Medulla oblongata (tissue), 1 donor: ENCODE data around the gene BCO1.

Experiments used
- DNase-seq: peaks from one replicate; pipeline ENCODE4 v3.0.0-alpha.2; 2015; ENCODE audit errors: extremely low spot score

Gene BCO1

DNA sequence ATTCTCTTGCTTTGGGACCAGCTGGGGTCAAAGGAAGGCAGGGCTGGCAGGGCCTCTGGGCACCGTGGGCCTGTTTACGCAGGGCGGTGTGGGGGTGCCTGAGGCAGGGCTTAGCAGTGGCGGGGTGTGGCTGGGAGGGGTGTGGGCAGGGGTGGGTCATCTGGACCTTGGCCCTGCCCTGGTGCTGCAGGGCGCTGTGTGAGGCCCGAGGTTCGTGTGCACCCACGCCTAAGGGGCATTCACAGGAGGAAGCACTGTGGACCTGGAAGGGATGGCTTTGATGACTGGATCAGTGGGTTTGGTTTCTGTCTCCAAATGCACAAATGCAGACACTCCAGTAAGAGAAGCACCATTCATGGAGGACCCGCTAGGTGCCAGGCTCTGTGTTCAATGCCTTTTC lies 37.3 kb downstream of the BCO1 start:
- DNase-seq, result no peak

DNA sequence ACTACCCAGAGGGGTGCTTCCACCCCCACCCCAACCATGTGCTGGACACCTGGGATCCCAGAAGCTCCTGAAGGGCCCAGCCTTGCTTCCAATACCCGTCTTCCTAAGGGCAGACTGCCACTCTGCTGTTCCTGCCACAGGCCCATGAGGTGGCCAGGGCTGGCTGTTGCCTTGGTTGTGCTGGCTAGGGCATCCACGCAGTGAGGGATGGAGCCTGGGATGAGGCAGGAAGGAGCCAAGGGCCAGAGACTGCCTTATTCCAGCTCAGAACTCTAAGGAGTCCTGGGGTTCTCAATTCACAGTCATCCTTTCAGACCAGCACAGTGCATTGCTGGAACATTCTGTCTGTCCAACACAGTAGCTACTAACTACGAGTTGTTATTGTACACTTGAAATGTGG lies 37.8 kb downstream of the BCO1 start:
- peak; percentile 84 for DNase-seq

DNA sequence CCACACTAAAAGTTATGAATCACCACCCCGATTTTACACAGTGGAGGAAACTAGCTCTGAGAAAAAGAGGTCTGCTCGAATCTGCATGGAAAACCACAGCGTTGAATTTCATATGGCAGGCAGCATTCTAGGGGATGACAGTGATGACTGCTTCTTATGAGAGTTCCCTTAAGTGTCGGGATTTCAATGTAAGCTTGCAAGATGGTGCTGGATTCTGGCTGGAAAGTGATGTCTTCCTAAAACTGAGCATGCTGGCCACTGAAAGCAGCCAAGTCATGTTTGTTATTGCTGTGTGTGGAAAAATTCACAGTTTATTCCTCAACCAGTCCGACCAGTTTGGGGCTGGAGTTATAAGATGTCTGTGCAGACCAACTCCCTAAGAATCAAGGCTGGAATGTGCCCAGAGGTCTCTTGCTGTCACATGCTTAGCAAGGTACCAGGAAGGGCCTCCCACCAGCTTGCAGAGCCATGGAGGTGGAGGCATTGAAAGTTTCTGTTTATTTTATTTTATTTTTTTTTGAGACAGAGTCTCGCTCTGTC lies 39.1 kb downstream of the BCO1 start:
- no peak for DNase-seq

DNA sequence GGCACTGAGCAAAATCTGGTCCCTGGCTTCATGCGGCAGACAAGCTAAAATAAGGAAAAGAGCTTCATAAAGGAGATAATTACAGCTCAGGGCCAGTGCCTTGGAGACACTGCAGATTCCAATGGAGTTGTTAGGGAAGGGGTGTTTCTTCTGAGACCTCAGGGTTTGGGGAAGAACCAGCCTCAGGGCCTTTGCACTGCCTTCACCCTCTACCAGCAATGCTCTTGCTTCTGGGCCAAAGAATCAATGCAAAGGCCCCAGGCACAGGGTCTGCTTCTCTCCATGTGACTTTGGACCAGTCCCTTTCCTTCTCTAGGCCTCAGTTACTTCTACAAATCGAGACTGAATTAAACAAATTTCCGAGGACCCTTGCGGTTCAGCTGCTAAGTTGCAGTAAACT lies 40.0 kb downstream of the BCO1 start:
- no peak for DNase-seq

DNA sequence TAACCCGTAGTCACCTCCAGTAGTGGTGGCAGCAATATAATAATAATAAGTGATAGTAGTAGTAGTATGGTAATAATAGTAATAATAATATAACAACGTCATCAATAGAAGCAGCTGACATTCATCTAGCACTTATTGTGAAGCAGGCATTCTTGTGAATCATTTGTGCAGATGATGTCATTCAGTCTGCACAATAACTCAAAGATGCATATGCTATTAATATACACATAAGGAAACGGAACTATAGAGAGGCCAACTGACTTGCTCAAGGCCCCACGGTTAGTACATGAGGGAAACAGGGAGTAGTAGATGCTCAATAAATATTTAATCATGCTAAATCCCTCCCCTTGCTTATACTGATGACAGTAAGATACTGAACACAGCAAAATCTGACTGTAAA lies 40.9 kb downstream of the BCO1 start:
- DNase-seq, result no peak

DNA sequence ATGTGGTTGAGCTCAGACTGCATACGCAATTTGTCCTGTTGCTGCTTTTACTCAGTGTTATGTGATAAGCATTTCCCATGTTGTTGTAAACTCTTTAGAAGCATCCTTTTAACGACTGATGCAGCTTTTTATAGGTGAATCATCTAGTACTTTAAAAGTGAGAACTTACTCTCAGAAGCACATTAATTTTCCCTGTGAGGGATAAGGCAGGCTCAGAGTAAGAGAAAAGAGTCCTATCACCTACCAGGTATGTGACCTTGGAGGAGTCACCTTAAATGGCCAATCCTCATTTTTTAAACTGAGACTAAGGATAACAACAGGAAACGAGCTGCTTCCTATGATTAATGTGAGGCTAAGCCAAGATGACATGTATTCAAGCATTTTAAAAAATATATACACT lies 41.9 kb downstream of the BCO1 start:
- DNase-seq, result no peak

DNA sequence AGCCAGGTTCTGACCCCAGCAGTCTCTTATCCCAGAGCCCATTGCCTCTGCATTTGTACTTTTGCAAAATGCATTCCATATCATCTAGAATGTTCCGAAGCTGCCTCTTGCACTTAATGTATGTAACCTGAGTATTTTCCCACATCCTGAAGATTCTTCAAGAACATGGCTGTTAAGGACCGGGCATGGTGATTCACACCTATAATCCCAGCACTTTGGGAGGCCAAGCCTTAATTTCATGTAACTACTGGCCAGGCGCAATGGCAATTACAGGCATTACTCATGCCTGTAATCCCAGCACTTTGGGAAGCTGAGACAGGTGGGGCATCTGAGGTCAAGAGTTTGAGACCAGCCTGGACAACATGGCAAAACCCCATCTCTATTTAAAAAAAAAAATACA lies 44.6 kb downstream of the BCO1 start:
- no peak for DNase-seq

DNA sequence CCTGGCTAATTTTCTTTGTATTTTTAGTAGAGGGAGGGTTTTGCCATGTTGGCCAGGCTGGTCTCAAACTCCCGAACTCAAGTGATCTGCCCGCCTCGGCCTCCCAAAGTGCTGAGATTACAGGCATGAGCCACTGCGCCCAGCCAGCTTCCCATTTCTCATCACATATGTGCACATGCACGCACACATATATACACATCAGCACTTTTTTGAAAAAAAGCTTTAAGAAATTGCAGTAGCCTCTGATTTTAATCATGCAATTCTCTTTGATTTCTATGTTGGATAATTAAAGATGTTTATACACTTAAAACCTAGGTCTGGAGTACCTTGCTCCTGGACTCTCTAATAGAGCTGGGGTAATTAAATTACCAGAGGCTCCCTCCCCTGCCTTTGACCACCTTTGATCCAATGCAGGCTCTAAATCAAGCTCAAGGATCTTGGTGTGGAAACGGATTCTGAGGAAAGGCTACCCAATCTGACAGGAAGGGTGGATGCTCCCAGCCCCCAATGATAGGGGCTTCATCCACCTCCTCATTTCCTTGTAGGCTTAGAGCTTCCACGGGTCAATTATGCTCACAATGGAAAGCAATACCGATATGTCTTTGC lies 46.6 kb downstream of the BCO1 start:
- DNase-seq, result no peak

DNA sequence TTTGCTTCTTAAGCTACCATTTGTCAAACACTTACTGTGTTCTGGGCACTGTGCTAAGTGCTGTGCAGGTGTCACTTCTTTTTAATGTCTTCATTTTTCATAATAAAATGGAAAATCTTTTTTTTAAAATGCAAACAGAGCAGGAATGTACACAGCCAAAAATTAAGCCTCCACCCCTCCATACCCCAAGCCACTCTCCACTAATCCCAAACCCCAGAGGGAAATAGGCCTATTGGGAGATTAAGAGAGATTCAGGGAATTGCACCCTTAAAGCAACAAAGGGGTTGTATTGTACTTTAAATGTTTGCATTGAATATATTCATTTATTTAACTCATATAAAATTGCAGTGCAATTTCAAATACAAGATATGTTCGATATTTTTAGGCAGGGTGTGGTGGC lies 47.7 kb downstream of the BCO1 start:
- DNase-seq, result no peak

DNA sequence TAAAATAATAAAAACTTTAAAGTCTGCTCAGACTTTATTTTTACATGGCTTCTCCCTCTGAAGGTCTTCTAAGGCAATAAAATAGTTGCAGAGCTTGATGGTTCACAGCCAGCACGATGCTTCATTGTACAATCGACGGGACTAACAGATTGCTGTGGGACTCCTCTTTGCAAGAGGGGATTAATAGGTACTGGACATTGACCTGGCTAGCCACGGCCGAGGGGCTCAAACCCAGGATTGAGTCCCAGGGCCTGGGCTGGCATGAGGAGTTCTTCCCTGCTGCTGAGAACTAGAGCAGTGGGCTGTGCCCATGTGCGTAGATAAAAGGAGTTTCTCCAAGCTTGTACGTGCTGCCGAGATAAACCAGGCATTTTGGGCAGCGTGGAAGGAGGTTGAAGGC lies 52.6 kb downstream of the BCO1 start:
- no peak for DNase-seq

DNA sequence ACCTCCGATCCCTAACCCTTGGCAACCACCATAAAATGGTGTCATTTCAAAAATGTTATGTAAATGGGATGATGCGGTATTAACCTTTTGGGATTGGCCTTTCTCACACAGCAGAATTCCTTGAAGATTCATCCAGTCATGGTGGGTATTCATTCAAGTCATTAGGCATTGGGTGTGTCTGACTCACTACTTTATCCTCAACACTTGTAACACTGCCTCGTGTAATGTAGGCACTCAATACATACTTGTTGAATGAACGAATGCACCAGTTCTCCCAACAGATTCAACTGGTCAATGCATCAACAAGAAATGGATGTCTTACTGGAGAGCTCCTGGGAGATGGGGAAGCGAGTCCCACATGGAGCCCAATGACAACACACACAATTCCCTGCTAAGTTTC lies 54.4 kb downstream of the BCO1 start:
- DNase-seq, result no peak

DNA sequence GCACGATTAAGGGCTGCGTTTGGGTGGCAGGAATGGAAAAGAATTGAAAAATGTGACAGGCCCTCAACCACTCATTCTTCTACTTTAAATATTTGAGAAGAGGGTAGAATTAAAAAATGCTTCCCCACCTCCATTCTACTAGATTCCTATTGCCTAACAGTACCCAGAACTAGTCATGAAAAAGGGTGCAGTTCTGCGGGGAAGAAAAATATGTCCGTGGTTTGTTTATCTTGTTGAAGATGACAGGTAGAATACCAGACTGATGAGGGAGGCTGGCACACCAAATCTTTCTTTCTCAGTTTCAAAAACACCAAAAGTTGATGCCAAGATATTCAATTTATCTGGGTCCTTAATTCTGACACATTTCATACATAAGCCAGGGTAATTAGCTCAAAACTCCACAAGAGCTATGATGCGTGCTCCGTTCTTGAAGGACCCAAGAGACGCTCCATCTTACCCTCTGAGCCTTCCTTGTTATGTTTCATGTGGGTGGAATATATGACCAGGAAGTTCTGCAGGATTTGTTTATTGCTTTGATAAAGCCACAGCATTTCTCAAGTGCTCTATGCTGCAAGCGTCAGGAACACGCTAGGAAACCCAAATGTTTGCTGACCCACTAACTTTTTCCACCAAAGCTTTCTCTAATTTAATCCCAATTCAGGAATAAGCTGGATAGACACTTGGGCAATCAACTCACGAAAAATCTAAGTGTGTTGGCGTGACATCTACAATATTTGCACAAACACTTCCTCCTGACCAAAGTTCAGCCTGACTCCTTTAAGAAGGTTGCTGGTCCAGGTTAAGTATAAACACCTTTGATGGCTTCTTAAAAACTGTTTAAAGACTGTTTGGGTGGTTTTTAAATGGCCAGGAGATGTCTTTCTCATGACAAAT lies 55.7 kb downstream of the BCO1 start:
- no peak for DNase-seq

DNA sequence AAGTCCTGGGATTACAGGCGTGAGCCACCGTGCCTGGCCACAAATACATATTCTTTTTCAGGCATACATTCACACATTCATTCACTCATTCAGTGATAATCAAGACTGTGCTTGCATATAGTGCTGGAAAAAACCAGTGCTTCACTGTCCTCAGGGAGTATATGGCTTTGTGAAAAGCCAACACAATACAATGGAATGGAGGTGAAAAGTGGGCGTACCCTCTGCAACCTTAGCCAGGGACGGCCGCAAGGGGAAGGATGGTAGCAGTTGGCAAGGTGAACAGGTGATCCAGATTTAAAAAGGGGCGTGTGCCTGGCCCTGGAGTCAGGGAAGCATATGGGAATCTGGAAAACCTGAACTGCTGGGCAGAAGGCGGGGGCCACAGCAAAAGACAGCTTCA lies 58.1 kb downstream of the BCO1 start:
- no peak for DNase-seq

DNA sequence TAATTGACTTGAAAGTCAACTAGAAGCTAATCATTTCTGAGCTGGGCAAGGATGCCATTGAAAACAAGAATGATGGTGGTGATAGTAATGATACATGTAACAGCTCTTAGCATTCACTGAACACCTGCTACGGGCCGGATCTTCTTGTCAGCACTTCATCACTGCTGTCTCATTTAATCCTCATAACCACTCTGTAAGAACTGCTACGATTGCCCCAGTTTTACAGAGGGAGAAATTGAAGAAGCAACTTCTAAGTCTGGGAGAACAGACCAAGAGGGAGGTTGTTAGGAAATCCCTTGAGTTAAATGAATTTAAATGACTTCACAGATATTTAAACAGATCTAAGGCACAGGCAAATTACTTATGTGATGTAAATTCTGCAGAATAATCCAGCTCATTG lies 69.3 kb downstream of the BCO1 start:
- DNase-seq, result no peak

DNA sequence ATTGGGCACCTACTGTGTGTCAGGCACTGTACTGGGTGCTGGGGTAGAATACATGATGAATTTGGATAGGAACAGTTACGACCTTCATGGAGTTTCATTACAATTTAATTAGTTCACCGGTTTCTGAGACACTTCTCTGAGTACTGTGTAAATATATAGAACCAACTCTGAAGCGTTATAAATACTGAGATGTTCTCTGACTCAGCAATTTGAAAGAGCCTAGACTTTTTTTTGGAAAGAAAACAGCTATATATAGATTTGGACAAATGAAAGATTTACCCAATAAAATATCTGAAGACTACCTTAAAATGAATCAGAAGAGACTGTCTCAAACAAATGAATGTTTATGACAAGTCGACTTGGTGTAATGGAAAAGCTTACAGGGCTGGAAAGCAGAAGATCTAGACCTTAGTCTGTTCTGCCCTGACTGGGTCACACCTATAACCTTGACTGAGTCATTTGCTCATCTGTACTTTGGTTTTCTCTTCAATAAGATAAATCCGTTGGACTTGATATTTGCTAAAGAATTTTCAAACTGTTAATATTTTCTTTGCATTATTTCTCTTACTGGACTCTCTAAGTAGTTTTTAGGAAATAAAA lies 71.7 kb downstream of the BCO1 start:
- DNase-seq, result no peak

DNA sequence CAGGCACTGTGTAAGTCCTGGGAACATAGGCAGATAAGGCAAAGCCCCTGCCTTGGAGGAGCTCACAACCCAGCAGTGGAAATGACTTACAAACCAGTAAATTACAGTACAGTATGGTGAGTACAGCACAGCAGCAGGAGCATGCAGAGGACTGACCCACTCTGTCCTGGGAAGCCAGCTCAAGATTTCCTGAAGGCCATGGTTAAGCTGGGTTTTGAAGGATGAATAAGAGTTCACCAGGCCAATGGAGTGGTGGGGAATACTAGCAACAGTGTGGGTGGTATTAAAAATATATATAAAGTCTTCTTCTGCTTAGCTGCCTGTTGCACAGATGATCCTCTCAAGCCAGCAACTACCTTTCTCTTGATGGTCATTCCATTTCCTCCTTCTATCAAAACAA lies 73.3 kb downstream of the BCO1 start:
- DNase-seq, result no peak

DNA sequence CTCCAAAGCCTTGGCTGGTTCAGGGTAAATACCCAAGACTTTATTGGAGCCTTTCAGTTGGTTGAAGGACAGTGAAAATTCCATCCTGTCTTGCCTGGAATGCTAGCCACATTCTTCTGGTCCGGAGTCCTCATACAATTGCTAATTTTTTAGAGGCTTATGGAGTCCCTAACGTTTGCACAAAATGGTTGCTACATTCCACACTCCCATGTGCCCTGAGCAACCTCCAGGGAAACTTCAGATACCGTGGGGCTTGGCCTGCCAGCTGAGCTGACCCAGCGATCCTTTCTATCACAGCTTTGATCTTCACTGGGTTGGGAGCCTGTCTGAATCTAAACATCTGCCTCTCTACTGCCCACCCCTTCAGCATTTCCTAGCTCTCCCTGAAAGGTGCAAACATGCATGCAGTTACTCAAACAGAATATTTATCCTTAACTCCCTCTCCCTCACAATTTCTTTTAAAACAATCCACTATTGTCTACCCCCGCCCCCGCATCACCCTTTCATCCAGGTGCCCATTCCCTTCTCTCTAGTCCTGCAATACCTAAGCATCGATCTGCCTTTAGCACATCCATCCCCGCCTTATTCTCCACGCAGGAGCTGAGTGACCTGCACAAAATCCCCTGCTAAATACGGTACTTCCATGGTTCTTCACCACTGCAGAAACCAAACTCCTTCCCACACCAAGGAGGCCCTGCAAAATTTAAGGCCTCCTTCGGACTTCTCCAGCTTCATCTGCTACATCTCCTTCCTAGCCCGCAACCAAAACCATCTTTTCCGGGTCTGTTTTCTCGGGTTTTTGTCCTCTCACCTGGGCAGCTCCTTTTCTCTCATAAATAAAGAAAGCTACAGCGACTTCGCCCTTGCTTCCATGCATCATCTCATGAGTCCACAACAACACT lies 75.5 kb downstream of the BCO1 start:
- DNase-seq, result no peak

DNA sequence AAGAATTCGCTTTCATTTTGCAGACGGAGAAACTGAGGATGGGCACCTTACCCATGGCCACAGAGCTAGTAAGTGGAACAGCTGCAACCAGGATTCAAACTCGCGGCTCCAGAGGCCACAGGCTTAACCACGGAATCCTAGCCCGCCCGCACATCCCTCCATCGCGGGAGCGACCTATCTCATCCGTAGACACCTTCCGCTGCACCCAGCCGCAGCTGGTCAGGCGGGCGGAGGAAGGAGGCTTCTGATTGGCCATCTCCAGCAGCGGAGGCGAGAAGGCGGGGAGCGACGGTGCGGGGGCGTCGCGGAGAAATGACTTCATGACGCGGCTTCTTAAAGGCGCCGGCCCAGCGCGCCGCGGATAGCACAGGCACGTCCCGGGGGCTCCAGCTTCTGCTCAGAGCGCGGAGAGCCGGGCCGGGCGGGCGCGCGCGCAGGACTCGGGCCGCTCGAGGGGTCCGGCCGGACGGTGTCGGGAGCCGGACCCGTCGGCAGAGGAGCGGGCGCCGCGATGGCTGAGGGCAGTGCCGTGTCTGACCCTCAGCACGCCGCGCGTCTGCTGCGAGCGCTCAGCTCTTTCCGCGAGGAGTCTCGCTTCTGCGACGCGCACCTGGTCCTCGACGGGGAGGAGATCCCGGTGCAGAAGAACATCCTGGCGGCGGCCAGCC lies 76.2 kb downstream of the BCO1 start, which contains the start of gene GAN:
TSS of gene GAN (plus strand) at position 360 of the 668 bp plus-strand sequence. CDS start at position 512, 152 bp downstream.
- peak; percentile 96 for DNase-seq

DNA sequence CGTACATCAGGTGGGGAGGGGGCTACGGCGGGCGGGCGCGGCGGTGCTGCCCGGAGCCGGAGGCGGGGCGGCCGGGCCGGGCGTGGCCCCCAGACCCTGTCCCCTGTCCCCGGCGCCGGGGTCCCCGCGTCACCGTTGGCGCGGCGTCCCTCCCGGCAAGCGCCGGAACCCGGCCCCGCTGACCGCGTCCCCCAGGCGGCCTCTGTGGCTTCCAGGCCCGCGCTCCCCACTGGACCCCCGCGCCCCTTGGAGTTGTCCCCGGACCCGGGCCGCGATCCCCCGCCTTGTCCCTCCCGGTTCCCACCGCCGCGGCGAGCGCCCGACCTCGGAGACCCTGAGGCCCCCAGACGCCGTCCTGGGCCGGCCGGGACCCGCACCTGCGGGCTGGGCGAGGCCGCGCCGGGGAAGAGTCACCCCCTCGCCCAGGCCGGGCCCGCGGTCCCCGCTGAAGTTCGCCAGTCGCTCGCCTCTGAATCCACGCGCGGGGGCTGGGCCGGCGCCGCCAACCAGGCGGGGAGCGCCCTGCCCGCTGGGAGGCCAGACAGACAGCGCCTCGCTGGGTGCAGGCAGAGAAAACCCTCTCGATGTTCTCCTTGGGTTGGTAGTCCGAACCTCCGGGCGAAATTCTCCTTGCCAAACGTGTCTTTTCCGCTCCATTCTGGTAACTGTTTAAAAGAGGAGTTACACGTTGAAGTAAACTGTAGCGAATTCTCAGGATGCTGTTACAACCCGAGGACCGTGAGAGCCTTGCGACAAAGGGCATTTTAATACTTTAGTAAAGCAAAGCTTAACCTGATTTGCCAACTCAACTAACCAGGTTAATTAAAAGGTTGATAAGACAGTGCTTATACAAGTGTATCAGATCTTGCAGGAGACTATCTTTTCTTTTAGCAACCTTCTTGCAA lies 77.0 kb downstream of the BCO1 start:
- DNase-seq, result peak; percentile 47

DNA sequence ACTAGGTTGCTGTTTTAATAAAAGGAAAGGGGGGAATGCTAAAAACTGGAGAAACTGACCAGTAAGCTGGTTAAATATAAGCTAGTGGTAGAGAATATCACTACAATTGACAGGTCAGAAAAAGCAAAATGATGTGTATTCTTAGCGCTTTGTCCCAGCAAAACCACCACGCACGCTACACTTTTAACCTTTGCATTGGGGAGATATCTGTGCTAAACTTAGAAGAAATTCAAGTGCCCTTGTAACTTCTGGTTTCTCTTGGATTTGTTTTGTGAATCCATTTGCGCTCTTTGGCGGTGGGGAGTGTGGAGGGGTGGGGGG lies 77.6 kb downstream of the BCO1 start:
- DNase-seq, result no peak
